NCI-H1930 (cell line): Measurements from ENCODE around the gene NOTCH2NLA.
"Not testable (repeated sequence)": the region's sequence is repeated elsewhere in the genome, so short reads cannot be mapped to it uniquely, and the experiment has no call there.

Source experiments
- DNase-seq, 2 experiments: peaks; one replicate each; lab custom pipeline; 2025; lab: John Stamatoyannopoulos, UW

Gene NOTCH2NLA

GRCh38 chr1:146167273-146167672 is 61.5 kb downstream of the NOTCH2NLA start:
- DNase-seq = not testable (repeated sequence)

GRCh38 chr1:146144465-146144864 is 84.4 kb downstream of the NOTCH2NLA start, which contains the start of gene NBPF10:
Gene NBPF10 (minus strand): TSS chr1:146144804. CDS start chr1:146144769, 35 bp downstream.
- not testable (repeated sequence) for DNase-seq
